Activated CD4-positive, alpha-beta T cell treated with anti-CD3 and anti-CD28 coated beads, Interleukin-2, Interleukin-4, amounts not matched to agents 100 ng/mL and 50 ng/mL, durations not matched to agents 16 hours and 8 hours (primary cell): ENCODE results near the gene PREP.

Source experiments
- DNase-seq: peaks from one replicate; pipeline ENCODE4 v3.0.0-alpha.2; 2020; ENCODE audit warnings: low spot score

The PREP gene

DNA sequence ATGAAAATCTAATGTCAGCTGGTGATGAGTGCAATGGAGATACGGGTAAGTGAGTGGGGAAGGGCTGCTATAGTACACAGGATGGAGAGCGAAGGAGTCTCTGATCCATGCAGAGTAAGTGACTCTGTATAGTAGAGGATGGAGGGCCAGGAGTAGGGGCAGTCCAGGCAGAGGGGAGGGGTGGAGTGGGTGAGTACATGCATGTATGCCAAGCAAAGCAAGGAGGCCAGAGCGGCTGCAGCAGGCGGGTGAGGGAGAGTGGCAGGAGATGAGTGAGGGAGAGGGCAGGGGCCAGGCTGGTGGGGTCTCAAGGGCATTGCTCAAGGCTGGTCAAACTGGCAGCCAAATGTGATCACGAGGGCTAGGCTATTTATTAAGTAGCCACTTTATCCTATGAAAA, 94.0 kb downstream of the PREP start:
- DNase-seq: no peak

DNA sequence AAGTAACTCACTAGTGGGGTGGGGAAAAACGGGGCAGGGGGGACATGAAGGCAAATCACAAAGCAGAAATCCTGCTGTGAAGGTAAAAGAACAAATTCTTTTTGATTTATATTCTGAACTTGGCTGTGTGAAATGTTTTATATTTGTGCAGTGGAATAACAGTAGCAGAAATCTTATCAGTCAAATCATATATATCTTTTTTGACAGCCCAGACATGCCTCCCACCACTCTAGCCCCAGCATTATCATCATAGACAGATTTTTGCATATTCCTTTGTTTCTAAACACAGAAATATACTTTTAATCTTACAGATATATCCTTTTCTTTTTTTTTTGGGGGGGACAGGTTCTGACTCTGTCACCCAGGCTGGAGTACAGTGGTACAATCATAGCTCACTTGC, 97.4 kb downstream of the PREP start:
- no peak for DNase-seq

DNA sequence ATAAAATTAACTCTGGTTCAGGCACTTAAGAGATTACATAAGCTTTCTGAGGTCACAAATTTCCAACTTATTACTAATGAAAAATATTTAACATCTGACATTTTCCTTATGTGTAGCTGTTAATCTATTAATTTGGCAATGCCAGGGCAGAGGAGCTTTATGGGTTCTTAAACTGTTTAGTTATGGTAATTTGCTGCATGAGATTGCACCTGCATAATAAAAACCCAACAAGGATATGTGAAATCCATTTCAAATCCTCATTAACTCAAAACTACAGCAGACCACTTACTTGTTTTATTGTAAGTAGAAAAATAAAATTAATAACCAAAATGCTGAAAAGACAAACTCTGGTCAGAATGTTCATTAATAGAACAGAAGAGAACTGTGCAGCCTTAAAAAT, 98.1 kb downstream of the PREP start:
- DNase-seq: no peak

DNA sequence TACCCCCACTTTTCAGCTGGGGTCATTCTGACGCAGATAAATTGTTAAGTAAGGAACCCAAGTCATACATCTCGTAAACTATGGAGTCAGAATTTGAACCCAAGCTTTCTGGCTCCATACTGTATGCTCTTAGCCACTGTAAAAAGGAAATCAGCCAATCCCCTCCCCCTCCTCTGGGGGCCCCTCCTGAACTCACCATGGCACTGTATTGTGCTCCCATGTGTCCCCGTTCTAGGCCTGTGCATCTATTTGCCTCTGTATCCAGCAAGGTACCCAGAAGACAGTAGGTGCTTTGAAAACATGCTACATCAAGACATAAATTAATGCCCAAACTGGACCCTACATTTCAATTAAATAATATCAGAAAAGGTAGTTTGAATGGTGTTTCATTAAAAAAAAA, 98.5 kb downstream of the PREP start:
- DNase-seq: no peak

DNA sequence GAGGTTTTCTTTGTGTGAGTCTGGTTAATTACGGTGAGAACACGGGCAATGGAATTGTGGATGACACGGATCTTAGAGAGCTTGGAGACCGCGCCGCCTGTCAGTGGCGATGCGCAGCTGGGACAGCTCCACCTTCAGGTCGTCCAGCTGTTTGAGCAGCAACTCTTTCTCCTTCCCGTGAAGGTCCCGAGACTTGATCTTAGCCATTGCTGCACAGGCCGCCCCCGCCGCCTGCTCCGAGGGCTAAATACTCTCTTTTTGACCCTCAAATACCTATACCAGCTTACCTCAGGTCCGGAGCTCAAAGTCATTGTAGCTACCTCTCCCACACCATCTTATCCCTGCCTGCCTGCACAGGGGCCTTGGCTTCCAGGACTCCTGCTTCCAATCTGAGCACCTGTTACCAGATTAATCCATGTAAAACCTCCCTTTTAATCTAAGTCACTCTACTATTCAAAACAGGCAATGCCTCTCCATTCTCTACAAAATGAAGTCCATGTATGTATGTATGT, 100.2 kb downstream of the PREP start:
- no peak for DNase-seq

DNA sequence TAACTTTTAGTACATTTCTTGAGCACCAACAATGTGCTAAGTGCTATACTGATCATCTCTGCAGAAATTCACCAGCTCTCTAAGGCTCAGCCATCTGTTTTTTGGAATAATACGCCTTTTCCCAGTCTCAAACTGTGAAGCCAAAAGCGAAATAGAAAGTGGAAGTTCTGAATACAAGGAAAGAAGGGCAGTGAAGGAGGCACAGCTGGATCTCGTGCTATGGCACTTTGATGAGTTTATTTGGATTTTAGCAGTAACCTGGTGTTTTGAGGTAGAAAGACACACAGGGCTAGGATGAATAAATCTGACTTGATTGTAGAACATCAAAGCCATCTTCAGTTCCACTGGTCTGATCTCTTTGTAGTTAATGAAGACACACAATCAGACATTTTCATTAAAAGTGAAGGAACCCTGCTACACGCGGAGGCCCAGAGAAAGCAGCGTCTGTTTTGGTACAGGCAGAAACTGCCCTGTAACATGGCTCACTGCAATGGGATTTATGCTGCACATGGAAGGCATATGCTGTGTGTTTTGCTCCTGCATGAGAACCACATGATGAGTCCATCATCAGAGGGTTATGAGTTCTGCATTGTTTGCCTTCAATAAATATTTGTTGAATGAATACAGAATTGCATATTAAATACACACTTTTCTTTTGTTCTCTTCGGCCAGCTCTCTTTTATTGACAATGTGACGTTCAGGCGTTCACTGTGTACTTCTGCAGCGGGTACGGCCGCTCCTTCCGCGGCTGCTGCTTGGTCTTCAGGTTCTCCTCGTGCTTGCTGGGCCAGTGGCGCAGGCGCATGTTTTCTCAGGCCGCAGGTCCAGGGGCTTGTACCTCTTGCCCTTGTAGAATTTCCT, 100.9 kb downstream of the PREP start:
- DNase-seq: no peak

DNA sequence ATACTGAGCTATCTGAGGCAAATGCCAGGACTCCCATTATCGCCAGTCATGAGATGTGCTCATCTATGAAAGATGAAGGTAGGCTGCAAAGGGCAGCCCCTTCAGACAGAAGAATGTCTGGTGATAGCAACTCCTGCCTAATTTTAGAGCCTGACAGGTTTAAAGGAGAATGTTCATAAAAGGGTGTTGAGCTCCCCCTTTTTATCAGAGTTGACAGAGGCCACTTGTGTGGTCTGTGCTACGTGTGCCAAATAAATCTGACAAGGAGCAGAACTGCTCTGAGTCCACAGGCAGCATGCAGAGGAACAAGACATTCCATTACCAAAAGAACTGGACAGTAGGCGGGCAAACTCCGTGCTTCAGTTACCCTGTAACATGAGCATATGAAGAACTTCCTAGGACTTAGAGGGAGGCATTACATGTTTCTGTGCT, 101.8 kb downstream of the PREP start:
- DNase-seq: no peak

DNA sequence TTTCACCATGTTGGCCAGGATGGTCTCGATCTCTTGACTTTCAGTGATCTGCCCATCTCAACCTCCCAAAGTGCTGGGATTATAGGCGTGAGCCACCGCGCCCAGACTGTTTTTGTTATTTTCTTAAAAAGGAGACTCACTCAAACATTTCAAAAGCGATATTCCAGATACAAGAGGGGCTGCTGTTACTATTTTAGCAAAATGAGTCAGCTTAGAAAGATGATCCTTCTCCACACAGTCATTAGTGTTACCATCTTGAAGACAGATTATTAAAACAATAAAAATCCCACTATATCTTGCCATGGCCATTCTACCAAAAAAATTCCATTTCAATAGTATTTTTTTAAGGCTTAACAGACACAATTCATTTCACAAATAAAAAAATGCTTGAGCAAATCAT, 102.8 kb downstream of the PREP start:
- no peak for DNase-seq

DNA sequence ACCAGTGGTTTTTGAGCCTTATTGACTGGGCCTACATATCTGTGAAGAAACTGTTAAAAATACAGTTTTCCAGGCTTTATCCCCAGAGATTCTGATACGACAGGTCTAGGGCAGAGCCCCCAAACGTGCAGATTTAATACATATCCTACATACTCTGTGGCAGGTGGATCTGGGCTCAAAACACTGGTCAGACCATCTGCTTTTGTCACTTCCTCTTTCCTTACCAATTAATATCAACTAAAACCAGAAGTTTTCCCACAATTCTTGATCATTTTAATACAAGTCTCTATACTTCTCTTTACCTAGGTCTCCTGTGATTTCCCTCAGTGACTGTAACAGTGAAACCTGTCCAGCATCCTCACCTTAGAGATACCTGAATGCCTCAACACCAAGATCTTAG, 108.8 kb downstream of the PREP start:
- DNase-seq: no peak

DNA sequence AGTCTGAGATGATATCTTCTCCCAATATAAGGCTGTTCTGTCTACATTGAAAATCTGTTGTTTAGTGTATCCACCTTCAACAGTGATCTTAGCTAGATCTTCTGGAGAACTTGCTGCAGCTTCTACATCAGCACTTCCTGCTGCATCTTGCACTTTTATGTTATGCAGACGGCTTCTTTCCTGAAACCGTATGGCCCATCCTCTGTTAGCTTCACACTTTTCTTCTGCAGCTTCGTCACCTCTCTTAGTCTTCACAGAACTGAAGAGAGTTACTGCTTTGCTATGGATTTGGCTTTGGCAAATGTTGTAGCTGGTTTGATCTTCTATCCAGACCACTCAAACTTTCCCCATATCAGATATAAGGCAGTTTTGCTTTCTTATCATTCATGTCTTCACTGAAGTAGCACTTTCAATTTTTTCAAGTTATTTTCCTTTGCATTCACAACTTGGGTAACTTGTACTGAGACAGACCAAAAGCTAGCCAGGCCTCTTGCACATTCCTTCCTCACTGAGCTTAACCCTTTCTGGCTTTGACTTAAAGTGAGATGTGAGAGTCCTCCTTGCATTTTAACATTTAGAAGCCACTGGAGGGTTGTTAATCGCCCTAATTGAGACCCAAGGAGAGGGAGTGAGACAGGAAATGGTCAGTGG, 110.1 kb downstream of the PREP start:
- DNase-seq: no peak

DNA sequence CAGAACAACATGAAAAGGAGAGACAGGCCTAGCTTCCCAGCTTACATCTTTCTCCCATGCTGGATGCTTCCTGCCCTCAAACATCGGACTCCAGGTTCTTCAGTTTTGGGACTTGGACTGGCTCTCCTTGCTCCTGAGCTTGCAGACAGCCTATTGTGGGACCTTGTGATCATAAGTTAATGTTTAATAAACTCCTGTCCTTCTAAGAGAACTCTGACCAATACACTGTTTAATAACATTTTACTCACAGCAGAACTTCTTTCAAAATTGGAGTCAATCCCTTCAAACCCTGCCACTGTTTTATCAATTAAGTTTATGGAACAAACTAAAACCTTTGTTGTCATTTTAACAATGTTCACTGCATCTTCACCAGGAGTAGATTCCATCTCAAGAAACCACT, 111.4 kb downstream of the PREP start:
- no peak for DNase-seq

DNA sequence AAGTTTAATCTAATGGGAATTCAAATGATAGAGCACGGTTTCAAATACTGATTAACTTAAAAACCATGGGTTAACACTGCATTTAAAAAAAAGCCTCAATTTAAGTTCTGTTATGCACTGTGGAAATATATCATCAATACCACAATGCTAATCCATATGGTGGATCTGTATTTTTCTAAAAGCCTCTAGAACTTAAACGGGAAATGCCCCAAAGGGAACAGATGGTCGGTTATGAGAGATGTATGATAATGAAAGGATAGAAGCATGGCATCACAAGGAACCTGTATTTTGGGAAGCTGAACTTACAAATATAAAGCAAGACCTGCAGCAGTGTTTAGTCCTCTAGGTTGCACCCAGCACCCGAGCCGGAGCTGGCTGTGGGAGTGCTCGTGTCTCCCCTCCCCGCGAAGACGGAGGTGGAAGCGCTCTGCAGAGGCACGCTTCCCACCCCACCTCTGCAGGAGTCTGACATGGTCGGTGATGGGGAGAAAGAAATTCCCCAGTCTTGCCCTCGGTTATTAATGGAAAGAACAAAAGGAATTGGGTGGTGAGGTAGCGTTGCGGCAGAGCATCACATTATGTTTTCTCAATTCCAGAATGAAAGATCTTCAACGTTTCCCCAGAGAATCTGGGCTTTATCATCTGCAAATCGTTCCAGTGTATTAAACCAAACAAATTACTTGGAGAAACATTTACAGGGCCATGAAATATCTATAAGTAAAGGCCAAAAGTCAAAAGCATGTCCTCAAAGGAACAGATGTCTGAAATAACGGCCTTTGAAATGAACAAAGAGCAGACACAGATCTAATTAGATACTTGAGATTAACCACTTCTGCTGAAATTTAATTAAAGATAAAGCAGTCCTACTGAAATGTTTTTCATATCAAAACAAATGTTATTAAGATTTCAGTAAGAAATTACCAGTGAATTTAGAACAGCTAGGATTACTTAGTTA, 120.0 kb downstream of the PREP start:
- DNase-seq: no peak

DNA sequence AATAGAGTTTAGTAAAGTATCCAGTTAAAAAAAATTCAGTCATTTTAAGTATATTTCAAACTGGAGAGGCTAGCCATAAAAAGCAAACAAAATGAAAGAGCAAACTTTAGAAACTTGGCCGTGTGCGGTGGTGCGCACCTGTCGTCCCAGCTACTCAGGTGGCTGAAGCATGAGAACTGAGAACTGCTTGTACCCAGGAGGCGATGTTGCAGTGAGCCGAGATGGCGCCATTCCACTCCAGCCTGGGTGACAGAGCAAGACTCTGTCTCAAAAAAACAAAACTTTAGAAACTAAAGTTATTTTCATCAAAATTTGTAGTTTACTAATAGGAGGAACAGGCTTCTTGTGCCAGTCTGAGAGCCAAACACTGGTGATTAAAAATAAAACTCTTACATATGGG, 122.8 kb downstream of the PREP start:
- no peak for DNase-seq

DNA sequence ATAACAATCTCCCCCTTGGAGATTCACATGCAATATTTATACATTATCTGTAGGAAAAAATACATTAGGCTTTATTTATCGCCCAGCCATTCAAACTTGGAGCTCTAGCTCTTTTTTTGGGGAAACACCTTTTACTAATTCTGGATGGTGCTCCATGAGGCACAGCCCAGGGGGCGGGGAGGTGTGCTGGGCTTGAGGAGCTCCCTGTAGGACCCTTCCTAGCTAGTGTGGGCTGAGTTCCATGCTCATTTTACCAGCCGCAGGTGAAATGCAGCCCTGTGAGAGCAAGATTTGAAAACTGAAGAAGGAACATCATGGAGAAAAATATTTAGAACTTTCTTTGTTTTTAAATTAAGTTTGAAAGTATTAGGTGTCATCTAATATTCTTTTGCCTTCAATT, 123.4 kb downstream of the PREP start:
- no peak for DNase-seq

DNA sequence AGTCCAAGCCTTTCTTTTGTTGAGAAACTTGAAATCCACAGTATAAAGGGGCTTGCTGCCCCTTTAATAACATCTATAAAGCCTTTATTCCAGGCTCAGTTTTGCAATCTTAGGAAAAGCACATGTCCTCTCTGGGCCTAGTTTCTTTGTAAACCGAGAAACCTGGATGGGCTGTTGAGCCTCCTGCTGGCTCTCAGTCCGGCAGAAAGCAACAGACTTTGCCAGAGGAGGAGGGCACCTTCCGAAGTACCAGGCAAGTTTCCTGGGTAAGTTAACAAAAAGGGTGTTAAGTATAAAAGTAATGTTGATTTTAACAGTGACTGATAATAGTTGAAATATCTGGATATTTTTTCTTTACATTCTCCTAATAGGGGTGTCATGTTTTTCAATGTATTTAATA, 124.1 kb downstream of the PREP start:
- no peak for DNase-seq

DNA sequence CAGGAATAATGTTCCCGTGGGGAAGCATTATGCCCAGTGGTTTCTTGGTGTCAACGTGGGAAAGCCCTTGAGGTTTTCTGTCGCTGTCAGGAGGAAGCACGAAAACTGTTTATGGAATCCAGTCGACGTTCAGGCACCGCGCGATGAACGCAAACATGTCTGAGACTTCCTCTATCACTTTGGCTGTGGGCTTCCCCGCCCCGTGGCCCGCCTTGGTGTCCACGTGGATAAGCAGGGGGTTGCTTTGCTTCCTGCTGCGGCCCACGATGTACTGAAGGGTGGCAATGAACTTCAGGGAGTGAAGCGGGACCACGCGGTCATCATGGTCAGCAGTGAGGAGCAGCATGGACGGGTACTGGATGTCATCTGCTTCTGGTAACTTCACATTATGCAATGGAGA, 124.8 kb downstream of the PREP start:
- no peak for DNase-seq

DNA sequence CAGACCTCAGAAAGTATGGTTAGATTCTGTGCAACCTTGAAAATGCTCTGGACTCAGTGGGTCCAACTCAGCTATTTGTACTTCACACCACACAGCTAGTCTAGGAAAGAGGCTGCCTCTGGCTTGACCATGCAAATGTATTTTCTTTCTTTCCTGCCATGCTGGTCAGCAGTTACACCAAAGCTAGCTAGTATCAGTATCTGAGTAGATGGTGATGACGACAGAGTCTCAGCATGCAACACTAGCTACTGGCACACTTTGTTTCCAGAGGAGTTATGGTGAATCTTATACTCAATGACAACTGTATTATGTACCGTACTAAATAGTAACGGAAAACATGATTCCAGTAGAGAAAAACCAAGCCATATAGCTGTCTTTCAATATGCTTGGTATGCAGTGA, 126.5 kb downstream of the PREP start:
- no peak for DNase-seq

DNA sequence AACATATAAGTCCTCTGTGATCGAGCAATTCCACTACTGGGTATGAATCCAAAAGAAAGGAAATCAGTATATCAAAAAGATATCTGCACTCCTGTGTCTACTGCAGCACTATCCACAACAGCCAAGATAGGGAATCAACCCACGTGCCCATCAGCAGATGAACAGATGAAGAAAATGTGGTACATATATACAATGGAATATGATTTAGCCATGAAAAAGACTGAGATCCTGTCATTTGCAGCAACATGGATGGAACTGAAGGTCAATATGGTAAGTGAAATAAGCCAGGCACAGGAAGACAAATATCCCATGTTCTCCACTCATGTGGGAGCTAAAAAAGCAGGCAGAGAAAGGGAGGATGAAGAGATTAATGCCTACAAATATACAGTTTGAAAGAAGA, 127.3 kb downstream of the PREP start:
- no peak for DNase-seq

DNA sequence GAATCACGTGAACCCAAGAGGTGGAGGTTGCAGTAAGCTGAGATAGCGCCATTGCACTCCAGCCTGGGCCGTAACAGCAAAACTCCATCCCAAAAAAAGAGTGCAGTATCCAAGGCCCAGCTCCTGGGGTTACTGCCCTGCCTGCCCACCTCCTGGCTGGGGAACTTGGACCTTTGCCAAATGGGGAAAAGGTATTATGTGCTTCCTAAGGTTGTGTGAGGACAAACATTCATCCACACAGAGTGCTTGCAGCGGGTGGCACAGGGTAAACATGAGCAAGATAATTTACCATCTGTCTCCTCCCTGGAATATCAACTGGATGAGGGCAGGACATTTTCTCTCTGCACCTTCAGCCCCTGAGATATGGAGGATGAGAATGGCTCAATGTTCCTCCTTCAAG, 128.2 kb downstream of the PREP start:
- DNase-seq: no peak

DNA sequence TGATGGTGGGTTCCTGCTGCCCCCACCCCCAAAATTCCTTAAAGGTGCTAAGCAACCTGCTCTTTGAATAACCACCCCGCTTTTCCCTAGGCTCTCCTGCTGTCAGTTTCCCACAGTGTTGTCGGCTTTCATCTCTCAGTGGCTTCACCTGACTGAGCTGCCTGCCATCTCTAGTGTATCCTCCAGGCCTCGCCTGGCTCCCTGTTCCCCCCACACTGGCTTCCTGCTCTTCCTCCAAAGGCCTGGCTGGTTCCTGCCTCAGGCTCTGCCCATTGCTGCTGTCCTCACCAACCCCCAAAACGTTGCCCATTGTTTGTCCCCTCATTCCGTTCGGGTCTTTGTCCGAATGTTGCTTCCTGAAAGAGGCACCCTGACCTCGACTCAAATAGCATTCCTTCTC, 129.3 kb downstream of the PREP start:
- DNase-seq: no peak

DNA sequence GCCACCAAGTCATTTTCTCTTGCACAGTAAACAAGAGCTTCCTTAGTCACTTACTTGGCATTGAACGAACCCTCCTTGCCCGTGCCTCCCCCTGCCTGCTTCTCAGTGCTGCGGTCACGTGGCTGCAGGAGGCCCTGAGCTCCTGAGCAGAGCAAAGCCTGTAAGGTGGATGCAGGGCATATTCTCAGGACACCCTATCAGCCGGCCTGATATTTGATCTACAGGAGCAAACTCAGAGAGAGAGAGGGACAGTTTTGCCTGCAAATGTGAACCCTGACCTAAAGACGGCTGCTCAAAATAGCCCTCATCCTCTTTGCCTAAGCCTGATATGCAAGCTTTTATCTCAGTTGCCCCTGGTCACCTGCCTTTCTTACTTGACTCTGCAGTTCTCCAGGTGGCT, 130.1 kb downstream of the PREP start:
- no peak for DNase-seq

DNA sequence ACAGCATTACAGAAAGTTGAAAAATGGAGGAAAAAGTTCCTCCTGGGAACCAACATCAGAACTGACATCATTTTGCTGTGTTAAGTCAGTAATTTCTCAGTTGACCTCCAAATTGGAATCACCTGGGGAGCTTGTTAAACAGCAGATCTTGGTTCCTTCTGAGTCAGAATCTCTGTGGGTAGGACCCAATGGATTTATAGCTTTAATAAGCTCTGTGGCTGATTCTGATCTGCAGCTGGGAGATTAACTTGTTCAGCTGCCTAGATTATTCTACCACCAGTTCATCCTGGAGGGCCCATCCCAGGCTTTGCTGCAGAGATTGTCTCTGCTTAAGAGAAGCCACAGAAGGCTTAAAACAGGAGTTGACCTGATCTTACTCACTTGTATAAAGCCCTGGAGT, 132.4 kb downstream of the PREP start:
- no peak for DNase-seq

DNA sequence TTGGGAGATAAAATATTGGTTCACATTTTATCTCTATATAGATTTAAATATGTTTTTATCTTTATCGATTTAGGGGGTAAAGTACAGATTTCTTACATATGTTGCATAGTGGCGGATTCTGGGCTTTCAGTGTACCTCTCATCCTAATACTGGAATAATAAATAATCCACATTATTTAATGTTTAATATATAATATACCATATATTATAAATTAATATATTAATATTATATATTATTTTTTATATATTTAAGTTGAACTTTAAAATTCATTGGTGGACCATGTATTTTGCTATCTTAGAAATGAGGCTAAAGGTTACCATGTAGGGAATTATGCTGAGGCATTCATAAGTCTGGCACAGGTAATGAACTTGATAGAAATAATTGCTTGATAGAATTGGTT, 133.5 kb downstream of the PREP start:
- DNase-seq: no peak
